ENCODE results near the gene GALNT16. TPM values are rescaled to one million over a fixed set of nuclear protein-coding genes. Genes with fewer than 3 reads are reported as not detected.
"Not testable (repeated sequence)": the region's sequence is repeated elsewhere in the genome, so short reads cannot be mapped to it uniquely, and the experiment has no call there.

GALNT16 gene
- total and polyA plus RNA-seq, 8 donors, result 0.53 to 2.2 (median 1.6) TPM; not detected in 1

GRCh38 chr14:69375722-69376121 is 115.8 kb downstream of the GALNT16 start:
- H3K27me3 ChIP-seq, result no peaks in the 10 kb centered on the region
- no peak overlapping the region for H3K27ac ChIP-seq
- H3K4me3 ChIP-seq, result no peak overlapping the region
- DNase-seq, result no peak
- H3K4me1 ChIP-seq, result no peaks in the 10 kb centered on the region
- TF ChIP-seq POLR2AphosphoS5 (IDR thresholded peaks at IDR 0.05) (no peak), EP300 (IDR thresholded peaks at IDR 0.05) (no peak), CTCF (IDR thresholded peaks at IDR 0.05) (no peak), POLR2A (IDR thresholded peaks at IDR 0.05) (no peak)
- intact Hi-C loops (cut with DNase I; ENCODE audit: low total_unique reads), result no loop called here
- H3K9me3 ChIP-seq, result peaks cover 0 to 6% (median 0%) of the 10 kb centered on the region in 4 donors
- peaks cover 0 to 57% (median 52%) of the 10 kb centered on the region in 4 donors for H3K36me3 ChIP-seq
- WGBS, 5 donors, result 97 to 99% (median 99%) methylated on average over 5 of the region's 5 CpGs

- Histone ChIP-seq H3K36me3 (peaks cover 3 to 64% (median 59%) of the 10 kb centered on the region in 4 donors), H3K27ac (no peak overlapping the region), H3K27me3 (no peaks in the 10 kb centered on the region), H3K9me3 (peaks cover 0 to 6% (median 0%) of the 10 kb centered on the region in 4 donors), H3K4me1 (no peaks in the 10 kb centered on the region), H3K4me3 (no peak overlapping the region)
- intact Hi-C loops (cut with DNase I; ENCODE audit: low total_unique reads), result no loop called here
- no peak for DNase-seq
- TF ChIP-seq POLR2AphosphoS5 (IDR thresholded peaks at IDR 0.05), result no peak
Observed at GRCh38 chr14:69376439-69376838, 116.5 kb downstream of the GALNT16 start.

GRCh38 chr14:69378274-69378673 is 118.3 kb downstream of the GALNT16 start:
- H3K36me3 ChIP-seq, result peaks cover 4 to 73% (median 69%) of the 10 kb centered on the region in 4 donors
- no peaks in the 10 kb centered on the region for H3K4me1 ChIP-seq
- peaks cover 0 to 6% (median 0%) of the 10 kb centered on the region in 4 donors for H3K9me3 ChIP-seq
- TF ChIP-seq CTCF (IDR thresholded peaks at IDR 0.05) (no peak), POLR2AphosphoS5 (IDR thresholded peaks at IDR 0.05) (no peak), EP300 (IDR thresholded peaks at IDR 0.05) (no peak), POLR2A (IDR thresholded peaks at IDR 0.05) (no peak)
- no peak for DNase-seq
- 88 to 96% (median 94%) methylated on average over 2 of the region's 2 CpGs for WGBS, 5 donors
- no peaks in the 10 kb centered on the region for H3K27me3 ChIP-seq
- intact Hi-C loops (cut with DNase I; ENCODE audit: low total_unique reads), result no loop called here
- H3K27ac ChIP-seq, result no peak overlapping the region
- no peak overlapping the region for H3K4me3 ChIP-seq

- WGBS, 5 donors, result 85 to 96% (median 88%) methylated on average over 3 of the region's 3 CpGs
- Histone ChIP-seq H3K27ac (no peak overlapping the region), H3K4me3 (no peak overlapping the region), H3K9me3 (no peaks in the 10 kb centered on the region), H3K27me3 (no peaks in the 10 kb centered on the region), H3K4me1 (peaks cover under 1 to 51% (median 14%) of the 10 kb centered on the region in 4 donors), H3K36me3 (peaks cover 28 to 98% (median 88%) of the 10 kb centered on the region in 4 donors)
- TF ChIP-seq POLR2AphosphoS5 (IDR thresholded peaks at IDR 0.05), result no peak
- TF ChIP-seq EP300 (IDR thresholded peaks at IDR 0.05), result no peak
- no peak for TF ChIP-seq CTCF (IDR thresholded peaks at IDR 0.05)
- no peak for TF ChIP-seq POLR2A (IDR thresholded peaks at IDR 0.05)
- intact Hi-C loops (cut with DNase I; ENCODE audit: low total_unique reads), result no loop called here
- DNase-seq, result no peak
Observed at GRCh38 chr14:69387311-69387710, 127.4 kb downstream of the GALNT16 start.

GRCh38 chr14:69391400-69391799 is 131.4 kb downstream of the GALNT16 start:
- peaks cover 48 to 97% (median 94%) of the 10 kb centered on the region in 4 donors for H3K36me3 ChIP-seq
- WGBS, 5 donors, result 82 to 95% (median 92%) methylated on average over 8 of the region's 8 CpGs

More at GRCh38 chr14:69391400-69391799, 131.4 kb downstream of the GALNT16 start:
- H3K27me3 ChIP-seq; H3K27ac ChIP-seq; intact Hi-C loops (cut with DNase I; ENCODE audit: low total_unique reads); DNase-seq; H3K4me3 ChIP-seq; H3K9me3 ChIP-seq: not testable (repeated sequence)
- H3K4me1 ChIP-seq, result peaks cover 9 to 68% (median 37%) of the 10 kb centered on the region in 4 donors
